Measurements from ENCODE around the gene MIEF1. TPM values are rescaled to one million over a fixed set of nuclear protein-coding genes. Genes with fewer than 3 reads are reported as not detected.

Gene MIEF1
- total and polyA plus RNA-seq, 8 donors = 5.1 to 47.3 (median 16.2) TPM

DNA sequence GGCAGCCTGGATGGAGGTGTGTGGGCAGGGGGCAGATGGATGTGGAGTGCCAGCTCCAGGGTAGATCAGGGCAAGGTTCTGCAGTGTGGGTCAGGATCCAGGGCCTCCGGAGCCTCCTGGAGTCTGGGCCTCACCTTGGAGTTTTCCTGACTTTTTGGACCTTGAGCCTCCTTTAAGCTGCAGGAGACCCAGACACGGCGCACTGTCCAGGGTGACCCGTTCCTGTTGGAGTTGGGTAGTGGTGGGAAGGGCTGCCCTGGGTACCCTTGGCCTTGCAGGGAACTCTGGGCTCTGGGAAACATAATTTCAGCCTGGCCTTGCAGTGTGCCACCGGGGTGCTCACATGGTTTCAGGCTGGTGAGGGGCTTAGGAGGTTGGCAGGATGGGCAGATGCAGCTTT lies 28.2 kb upstream of the MIEF1 start:
- Histone ChIP-seq H3K4me1 (peaks cover 44 to 70% (median 65%) of the 10 kb centered on the region in 4 donors), H3K27ac (peak overlapping the region; percentile 49 to 86 (median 73)), H3K27me3 (peaks cover 0 to 8% (median 0%) of the 10 kb centered on the region in 3 donors), H3K36me3 (peaks cover 0 to 13% (median 0%) of the 10 kb centered on the region in 4 donors), H3K9me3 (no peaks in the 10 kb centered on the region), H3K4me3 (peak overlapping the region in 2 of 4 donors; percentile 1 to 16)
- TF ChIP-seq, protein P1, sequence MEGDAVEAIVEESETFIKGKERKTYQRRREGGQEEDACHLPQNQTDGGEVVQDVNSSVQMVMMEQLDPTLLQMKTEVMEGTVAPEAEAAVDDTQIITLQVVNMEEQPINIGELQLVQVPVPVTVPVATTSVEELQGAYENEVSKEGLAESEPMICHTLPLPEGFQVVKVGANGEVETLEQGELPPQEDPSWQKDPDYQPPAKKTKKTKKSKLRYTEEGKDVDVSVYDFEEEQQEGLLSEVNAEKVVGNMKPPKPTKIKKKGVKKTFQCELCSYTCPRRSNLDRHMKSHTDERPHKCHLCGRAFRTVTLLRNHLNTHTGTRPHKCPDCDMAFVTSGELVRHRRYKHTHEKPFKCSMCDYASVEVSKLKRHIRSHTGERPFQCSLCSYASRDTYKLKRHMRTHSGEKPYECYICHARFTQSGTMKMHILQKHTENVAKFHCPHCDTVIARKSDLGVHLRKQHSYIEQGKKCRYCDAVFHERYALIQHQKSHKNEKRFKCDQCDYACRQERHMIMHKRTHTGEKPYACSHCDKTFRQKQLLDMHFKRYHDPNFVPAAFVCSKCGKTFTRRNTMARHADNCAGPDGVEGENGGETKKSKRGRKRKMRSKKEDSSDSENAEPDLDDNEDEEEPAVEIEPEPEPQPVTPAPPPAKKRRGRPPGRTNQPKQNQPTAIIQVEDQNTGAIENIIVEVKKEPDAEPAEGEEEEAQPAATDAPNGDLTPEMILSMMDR (IDR thresholded peaks at IDR 0.05) = no peak
- TF ChIP-seq POLR2AphosphoS5 (IDR thresholded peaks at IDR 0.05) (no peak), EP300 (IDR thresholded peaks at IDR 0.05) (no peak), POLR2A (IDR thresholded peaks at IDR 0.05) (no peak)
- WGBS, 5 donors = 65 to 80% (median 74%) methylated on average over 5 of the region's 5 CpGs
- DNase-seq = no peak
- intact Hi-C loops (cut with DNase I; ENCODE audit: low total_unique reads) = no loop called here

- H3K36me3 ChIP-seq = peaks cover 0 to 13% (median 0%) of the 10 kb centered on the region in 4 donors
- peaks cover 0 to under 1% (median 0%) of the 10 kb centered on the region in 3 donors for H3K27me3 ChIP-seq
- peak in 1 of 2 donors; percentile 75 for DNase-seq
- intact Hi-C loops (cut with DNase I; ENCODE audit: low total_unique reads) = no loop called here
- no peaks in the 10 kb centered on the region for H3K9me3 ChIP-seq
- TF ChIP-seq, protein P1 (IDR thresholded peaks at IDR 0.05) = no peak
- TF ChIP-seq POLR2A (IDR thresholded peaks at IDR 0.05) (no peak), EP300 (IDR thresholded peaks at IDR 0.05) (no peak), POLR2AphosphoS5 (IDR thresholded peaks at IDR 0.05) (no peak)
- WGBS, 5 donors = 36 to 45% (median 40%) methylated on average over 8 to 11 of the region's 11 CpGs
- peaks cover 43 to 64% (median 61%) of the 10 kb centered on the region in 4 donors for H3K4me1 ChIP-seq
- H3K27ac ChIP-seq = peak overlapping the region; percentile 49 to 86 (median 73)
- peak overlapping the region in 2 of 4 donors; percentile 1 to 16 for H3K4me3 ChIP-seq
Measured at GRCh38 chr22:39474351-39475111, 27.6 kb upstream of the MIEF1 start.

DNA sequence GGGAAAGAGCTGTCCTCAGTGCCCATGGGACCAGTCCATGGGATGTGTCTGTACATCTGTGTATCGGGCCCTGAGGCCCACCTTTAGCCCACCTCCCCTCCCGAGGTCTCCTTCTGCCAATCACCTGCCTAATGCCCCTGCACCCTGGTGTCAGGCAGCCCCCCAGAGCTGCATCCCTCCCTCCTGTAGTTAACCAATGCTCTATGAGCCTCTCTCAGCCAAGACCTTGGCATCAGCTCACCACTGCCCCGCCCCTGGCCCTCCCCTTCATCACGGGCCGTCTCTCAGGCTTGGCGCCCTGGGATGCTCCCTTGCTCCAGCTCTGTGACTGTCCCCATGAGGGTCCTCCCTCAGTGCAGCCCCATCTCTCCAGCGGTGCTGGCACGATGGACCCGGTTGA lies 26.8 kb upstream of the MIEF1 start:
- Histone ChIP-seq H3K9me3 (no peaks in the 10 kb centered on the region), H3K27me3 (no peaks in the 10 kb centered on the region), H3K4me3 (no peak overlapping the region), H3K36me3 (peaks cover 0 to 13% (median 0%) of the 10 kb centered on the region in 4 donors), H3K27ac (peak overlapping the region in 2 of 5 donors; percentile 74 to 86), H3K4me1 (peaks cover 36 to 58% (median 53%) of the 10 kb centered on the region in 4 donors)
- intact Hi-C loops (cut with DNase I; ENCODE audit: low total_unique reads) = no loop called here
- DNase-seq = no peak
- TF ChIP-seq, protein P1 (IDR thresholded peaks at IDR 0.05) = no peak
- TF ChIP-seq POLR2A (IDR thresholded peaks at IDR 0.05) (no peak), POLR2AphosphoS5 (IDR thresholded peaks at IDR 0.05) (no peak), EP300 (IDR thresholded peaks at IDR 0.05) (no peak)
- WGBS, 5 donors = 61 to 71% (median 70%) methylated on average over 5 to 9 of the region's 9 CpGs

GRCh38 chr22:39475902-39476301 lies 26.2 kb upstream of the MIEF1 start:
- WGBS, 5 donors = 69 to 85% (median 81%) methylated on average over 3 of the region's 3 CpGs
- peak in 1 of 2 donors; percentile 32 for DNase-seq
- Histone ChIP-seq H3K27ac (no peak overlapping the region), H3K4me1 (peaks cover 34 to 52% (median 47%) of the 10 kb centered on the region in 4 donors), H3K27me3 (no peaks in the 10 kb centered on the region), H3K36me3 (peaks cover 0 to 13% (median 0%) of the 10 kb centered on the region in 4 donors), H3K9me3 (no peaks in the 10 kb centered on the region), H3K4me3 (no peak overlapping the region)
- no peak for TF ChIP-seq POLR2A (IDR thresholded peaks at IDR 0.05)
- TF ChIP-seq, protein P1 (IDR thresholded peaks at IDR 0.05) = no peak
- no peak for TF ChIP-seq POLR2AphosphoS5 (IDR thresholded peaks at IDR 0.05)
- no peak for TF ChIP-seq EP300 (IDR thresholded peaks at IDR 0.05)
- intact Hi-C loops (cut with DNase I; ENCODE audit: low total_unique reads) = no loop called here

Data from stomach (tissue), 9 donors.